K562 (cell line): ENCODE results near the gene SCYL1. TPM values are rescaled to one million over a fixed set of nuclear protein-coding genes. Genes with fewer than 3 reads are reported as not detected.

Experiments
- DIDO1 ChIP-seq: fragments of 450-650 bp; IDR thresholded peaks from 2 replicates; pipeline ENCODE4 v1.6.1; 2016; ENCODE audit warnings: low read depth, missing biosample characterization, missing genetic modification characterization
- EWSR1 ChIP-seq: fragments of 450-650 bp; IDR thresholded peaks from 2 replicates; pipeline ENCODE4 v1.6.1; 2018; ENCODE audit warnings: borderline replicate concordance, mild to moderate bottlenecking, low read depth, moderate library complexity; ENCODE audit not compliant: partially characterized antibody
- FOXP1 ChIP-seq: sonication (generic); formaldehyde crosslinking; IDR thresholded peaks from 2 replicates; pipeline ENCODE4 v1.8.0; 2022; ENCODE audit warnings: mild to moderate bottlenecking, missing genetic modification reagents
- HNRNPK ChIP-seq: fragments of 200-400 bp; formaldehyde crosslinking; IDR thresholded peaks from one replicate; pipeline ENCODE4 v1.6.1; 2018; ENCODE audit warnings: mild to moderate bottlenecking, low read depth, low read length; ENCODE audit not compliant: poor library complexity, severe bottlenecking
- HNRNPL ChIP-seq: fragments of 200-400 bp; formaldehyde crosslinking; IDR thresholded peaks from 2 replicates; pipeline ENCODE4 v1.6.1; 2017; ENCODE audit warnings: low read depth, mild to moderate bottlenecking, low read length
- HNRNPLL ChIP-seq: fragments of 200-400 bp; formaldehyde crosslinking; IDR thresholded peaks from 2 replicates; pipeline ENCODE4 v1.6.1; 2017; ENCODE audit warnings: low read length, low read depth, mild to moderate bottlenecking; ENCODE audit not compliant: poor library complexity, severe bottlenecking
- MAX ChIP-seq: sonication (generic); formaldehyde crosslinking; IDR thresholded peaks from 2 replicates; pipeline ENCODE4 v1.9.0; 2022; ENCODE audit warnings: mild to moderate bottlenecking, missing genetic modification reagents
- MBD1 ChIP-seq: fragments of 250-450 bp; sonication (Bioruptor Pico); IDR thresholded peaks from 2 replicates; pipeline ENCODE4 v1.8.0; 2022; ENCODE audit warnings: inconsistent platforms
- NR2C1 ChIP-seq, 2 experiments: fragments of 450-650 bp; IDR thresholded peaks; 2 replicates each; pipeline ENCODE4 v1.6.1; 2017; ENCODE audit warnings: mild to moderate bottlenecking in 2 of 2, antibody characterized with exemption in 1 of 2, inconsistent platforms in 1 of 2, missing compliant biosample characterization in 1 of 2, missing genetic modification characterization in 1 of 2
- RBM15 ChIP-seq: fragments of 200-400 bp; formaldehyde crosslinking; IDR thresholded peaks from 2 replicates; pipeline ENCODE4 v1.6.1; 2018; ENCODE audit warnings: mild to moderate bottlenecking, low read length, moderate library complexity; ENCODE audit not compliant: insufficient read depth
- RFX7 ChIP-seq: fragments of 250-450 bp; sonication (Bioruptor Pico); IDR thresholded peaks from 2 replicates; pipeline ENCODE4 v1.5.1; 2021; ENCODE audit warnings: mild to moderate bottlenecking
- TSC22D4 ChIP-seq: fragments of 450-650 bp; IDR thresholded peaks from 2 replicates; pipeline ENCODE4 v1.6.1; 2016; ENCODE audit warnings: missing genetic modification characterization, missing biosample characterization, control low read depth
- U2AF1 ChIP-seq: fragments of 200-400 bp; formaldehyde crosslinking; optimal IDR thresholded peaks from 2 replicates; pipeline ENCODE3; 2017; ENCODE audit warnings: mild to moderate bottlenecking, low read depth, low read length, moderate library complexity
- ZBTB33 ChIP-seq: sonication (generic); formaldehyde crosslinking; IDR thresholded peaks from 2 replicates; pipeline ENCODE4 v1.8.1; 2023; ENCODE audit warnings: mild to moderate bottlenecking, missing genetic modification reagents
- ZFX ChIP-seq: sonication (generic); formaldehyde crosslinking; IDR thresholded peaks from 2 replicates; pipeline ENCODE4 v1.8.0; 2022; ENCODE audit warnings: mild to moderate bottlenecking, missing genetic modification reagents, moderate library complexity
- ZNF395 ChIP-seq: fragments of 200-800 bp; sonication (Bioruptor generic); IDR thresholded peaks from 2 replicates; pipeline ENCODE4 v1.6.1; 2017; ENCODE audit warnings: missing genetic modification characterization, missing compliant biosample characterization
- ZNF764 ChIP-seq: fragments of 250-450 bp; sonication (Bioruptor Pico); IDR thresholded peaks from 2 replicates; pipeline ENCODE4 v1.4.0; 2020; ENCODE audit warnings: low read depth, mild to moderate bottlenecking, moderate library complexity
- polyA plus RNA-seq, 8 experiments: library from polyadenylated mRNA; depleted of rRNA in 4 of 8; stranded (reverse) in 5 of 8; unstranded in 3 of 8; fragments of >200 nt; fragmentation: Nextera tagmentation in 2 of 8; fragmentation: Illumina TruSeq in 1 of 8; extraction: Ambion mirVana in 2 of 8; extraction: Trizol in 1 of 8; gene quantifications; 2 replicates each; pipeline versions ENCODE4 v1.2.1 to v1.2.3, GENCODE V29; 2011 to 2014; ENCODE audit warnings: inconsistent platforms in 1 of 8, missing spikeins in 1 of 8
- total RNA-seq, 7 experiments: library from RNA; depleted of rRNA in 6 of 7; stranded (reverse); fragments of >200 nt in 6 of 7; fragmentation: Illumina TruSeq in 2 of 7; extraction: Trizol in 2 of 7; gene quantifications; 2 replicates each; pipeline versions ENCODE4 v1.2.1 to v1.2.3, GENCODE V29; 2011 to 2021; ENCODE audit warnings: low replicate concordance in 1 of 7

SCYL1 gene
- total and polyA plus RNA-seq, 9 of the 15 experiments (the other 6 are each of a cell fraction or from before 2014, with no cell fraction given), result 1.9 to 145 (median 57.6) TPM

- no peak for TF ChIP-seq HNRNPK
- no peak for TF ChIP-seq DIDO1 (tag)
- no peak for TF ChIP-seq MBD1 (CRISPR knock-in tag)
- no peak for TF ChIP-seq ZNF395
- TF ChIP-seq FOXP1 (CRISPR knock-in tag), result peak; percentile 52; the same call in 1 of the 2 replicates
- TF ChIP-seq TSC22D4 (tag), result no peak
- TF ChIP-seq HNRNPL, result peak; percentile 95
- TF ChIP-seq ZBTB33 (CRISPR knock-in tag), result peak; percentile 15; the same call in 1 of the 2 replicates
- TF ChIP-seq RBM15, result no peak
- peak; percentile 94 for TF ChIP-seq RFX7
- no peak for TF ChIP-seq NR2C1 (IDR thresholded peaks at IDR 0.05)
- TF ChIP-seq NR2C1 (tag; IDR thresholded peaks at IDR 0.05), result no peak
- no peak for TF ChIP-seq HNRNPLL
- peak; percentile 95 for TF ChIP-seq EWSR1
- TF ChIP-seq MAX, result no peak
- TF ChIP-seq ZFX, result peak; percentile 19; the same call in 1 of the 2 replicates
- TF ChIP-seq ZNF764 (CRISPR knock-in tag), result no peak
- TF ChIP-seq U2AF1, result peak; percentile 32
These were observed 22.1 kb upstream of the SCYL1 start (continued) for GRCh38 chr11:65502555-65503367.
